ENCODE results near the gene LYZL1.

GRCh38 chr10:29329420-29329819 is 40.5 kb downstream of the LYZL1 start:
- TF ChIP-seq, protein P1, sequence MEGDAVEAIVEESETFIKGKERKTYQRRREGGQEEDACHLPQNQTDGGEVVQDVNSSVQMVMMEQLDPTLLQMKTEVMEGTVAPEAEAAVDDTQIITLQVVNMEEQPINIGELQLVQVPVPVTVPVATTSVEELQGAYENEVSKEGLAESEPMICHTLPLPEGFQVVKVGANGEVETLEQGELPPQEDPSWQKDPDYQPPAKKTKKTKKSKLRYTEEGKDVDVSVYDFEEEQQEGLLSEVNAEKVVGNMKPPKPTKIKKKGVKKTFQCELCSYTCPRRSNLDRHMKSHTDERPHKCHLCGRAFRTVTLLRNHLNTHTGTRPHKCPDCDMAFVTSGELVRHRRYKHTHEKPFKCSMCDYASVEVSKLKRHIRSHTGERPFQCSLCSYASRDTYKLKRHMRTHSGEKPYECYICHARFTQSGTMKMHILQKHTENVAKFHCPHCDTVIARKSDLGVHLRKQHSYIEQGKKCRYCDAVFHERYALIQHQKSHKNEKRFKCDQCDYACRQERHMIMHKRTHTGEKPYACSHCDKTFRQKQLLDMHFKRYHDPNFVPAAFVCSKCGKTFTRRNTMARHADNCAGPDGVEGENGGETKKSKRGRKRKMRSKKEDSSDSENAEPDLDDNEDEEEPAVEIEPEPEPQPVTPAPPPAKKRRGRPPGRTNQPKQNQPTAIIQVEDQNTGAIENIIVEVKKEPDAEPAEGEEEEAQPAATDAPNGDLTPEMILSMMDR (IDR thresholded peaks at IDR 0.05), result no peak
- no peak for TF ChIP-seq EZH2 (IDR thresholded peaks at IDR 0.05; ENCODE audit: borderline replicate concordance, insufficient read depth, low read depth, low read length, poor library complexity, severe bottlenecking)

All from B cell (primary cell).